HUDEP-2 (cell line): Measurements from ENCODE around the gene ACO2.
"Not testable (repeated sequence)": the region's sequence is repeated elsewhere in the genome, so short reads cannot be mapped to it uniquely, and the experiment has no call there.

Experiments
- DNase-seq, 76 experiments: peaks; one replicate each; lab custom pipeline; 2025; ENCODE audit not compliant: unreplicated experiment in 76 of 76; lab: John Stamatoyannopoulos, UW

ACO2 gene

GRCh38 chr22:41561335-41561734, 92.4 kb downstream of the ACO2 start:
- no peak for DNase-seq

GRCh38 chr22:41561788-41562187, 92.9 kb downstream of the ACO2 start:
- peak in 15 of 76 experiments; percentile 5 to 37 (median 14) for DNase-seq

GRCh38 chr22:41562461-41562860, 93.5 kb downstream of the ACO2 start:
- no peak for DNase-seq

- no peak for DNase-seq
These were observed 94.3 kb downstream of the ACO2 start for GRCh38 chr22:41563051-41563711.

- DNase-seq: no peak
These were observed 95.6 kb downstream of the ACO2 start for GRCh38 chr22:41564563-41564962.

GRCh38 chr22:41565403-41566054, 96.6 kb downstream of the ACO2 start:
- DNase-seq: peak in 71 of 76 experiments; percentile 19 to 84 (median 64)

GRCh38 chr22:41567512-41567768, 98.5 kb downstream of the ACO2 start:
- DNase-seq: no peak

GRCh38 chr22:41568811-41569210, 99.9 kb downstream of the ACO2 start:
- DNase-seq: no peak

GRCh38 chr22:41570221-41570620, 101.3 kb downstream of the ACO2 start:
- no peak for DNase-seq

- no peak for DNase-seq
These were observed 102.9 kb downstream of the ACO2 start for GRCh38 chr22:41571786-41572185.

GRCh38 chr22:41572305-41572704, 103.4 kb downstream of the ACO2 start:
- not testable (repeated sequence) for DNase-seq

GRCh38 chr22:41573677-41574076, 104.8 kb downstream of the ACO2 start:
- peak in 2 of 76 experiments; percentile 10 to 12 for DNase-seq

GRCh38 chr22:41574847-41575381, 106.0 kb downstream of the ACO2 start:
- DNase-seq: peak in 56 of 76 experiments; percentile 8 to 77 (median 42)

- no peak for DNase-seq
These were observed 106.6 kb downstream of the ACO2 start for GRCh38 chr22:41575533-41575932.

- peak in 68 of 76 experiments; percentile 13 to 82 (median 52) for DNase-seq
These were observed 108.0 kb downstream of the ACO2 start for GRCh38 chr22:41576877-41577276.

- DNase-seq: no peak
These were observed 109.2 kb downstream of the ACO2 start for GRCh38 chr22:41578114-41578513.
